HG03521 (cell line): ENCODE results near the gene SDC4.

Experiments used
- ATAC-seq: cut with Tn5 transposase; IDR thresholded peaks from one replicate; pipeline ENCODE4 v1.9.1; 2021; ENCODE audit warnings: mild to moderate bottlenecking, moderate library complexity; ENCODE audit not compliant: unreplicated experiment

Gene SDC4

GRCh38 chr20:45322952-45323383 lies 25.3 kb downstream of the SDC4 start:
- ATAC-seq = no peak

GRCh38 chr20:45320948-45321595 lies 27.2 kb downstream of the SDC4 start:
- no peak for ATAC-seq

- no peak for ATAC-seq
Observed at GRCh38 chr20:45318948-45319347, 29.3 kb downstream of the SDC4 start.

- no peak for ATAC-seq
Observed at GRCh38 chr20:45318386-45318939, 29.8 kb downstream of the SDC4 start.

- no peak for ATAC-seq
Observed at GRCh38 chr20:45317826-45318225, 30.4 kb downstream of the SDC4 start.

- no peak for ATAC-seq
Observed at GRCh38 chr20:45316150-45317080, 31.8 kb downstream of the SDC4 start.

GRCh38 chr20:45315672-45316071 lies 32.6 kb downstream of the SDC4 start:
- no peak for ATAC-seq

- ATAC-seq = no peak
Observed at GRCh38 chr20:45313943-45314342, 34.3 kb downstream of the SDC4 start.

- no peak for ATAC-seq
Observed at GRCh38 chr20:45313065-45313695, 35.0 kb downstream of the SDC4 start.

- ATAC-seq = no peak
Observed at GRCh38 chr20:45312241-45312640, 36.0 kb downstream of the SDC4 start.

- no peak for ATAC-seq
Observed at GRCh38 chr20:45311589-45312211, 36.5 kb downstream of the SDC4 start.

- ATAC-seq = no peak
Observed at GRCh38 chr20:45309075-45309474, 39.1 kb downstream of the SDC4 start.

GRCh38 chr20:45308117-45308778 lies 40.0 kb downstream of the SDC4 start, which contains the start of gene MATN4:
MATN4 (minus strand) TSS chr20:45308299; CDS start chr20:45305582, 2,717 bp downstream.
- ATAC-seq = no peak

GRCh38 chr20:45307076-45307640 lies 41.1 kb downstream of the SDC4 start:
- ATAC-seq = no peak

- ATAC-seq = no peak
Observed at GRCh38 chr20:45306431-45306982, 41.7 kb downstream of the SDC4 start, which contains the start of gene RBPJL. RBPJL (plus strand) TSS chr20:45306840; CDS start chr20:45306923, 83 bp downstream.

GRCh38 chr20:45305262-45305661 lies 43.0 kb downstream of the SDC4 start:
- no peak for ATAC-seq

GRCh38 chr20:45304464-45304999 lies 43.7 kb downstream of the SDC4 start:
- no peak for ATAC-seq

- ATAC-seq = no peak
Observed at GRCh38 chr20:45303586-45304463, 44.4 kb downstream of the SDC4 start.
